Measurements from ENCODE around the gene HEATR5A. TPM values are rescaled to one million over a fixed set of nuclear protein-coding genes. Genes with fewer than 3 reads are reported as not detected.

The HEATR5A gene
- total and polyA plus RNA-seq, 2 of the 13 experiments (the other 11 are each of a cell fraction or from before 2014, with no cell fraction given), result 36.4 to 105 TPM

GRCh38 chr14:31253746-31254471 lies 166.4 kb downstream of the HEATR5A start (continued):
- TF ChIP-seq NFE2L1 (CRISPR knock-in tag; IDR thresholded peaks at IDR 0.05; ENCODE audit: borderline replicate concordance), result 0 out of 2 replicates have a peak, but pooled peaks have one; percentile 58
- peak; percentile 38; the same call in 1 of the 2 replicates for TF ChIP-seq ZMYM2 (CRISPR knock-in tag; IDR thresholded peaks at IDR 0.05)
- no peak for TF ChIP-seq TBX3 (IDR thresholded peaks at IDR 0.05; ENCODE audit: borderline replicate concordance)
- TF ChIP-seq ZNF549 (CRISPR knock-in tag; IDR thresholded peaks at IDR 0.05), result no peak
- TF ChIP-seq NFYB (CRISPR knock-in tag; IDR thresholded peaks at IDR 0.05), result no peak
- TF ChIP-seq ZNF768 (CRISPR knock-in tag; IDR thresholded peaks at IDR 0.05), result no peak
- TF ChIP-seq ZNF276 (CRISPR knock-in tag; IDR thresholded peaks at IDR 0.05; ENCODE audit: low read depth), result no peak
- TF ChIP-seq ZNF160 (CRISPR knock-in tag; IDR thresholded peaks at IDR 0.05), result no peak
- TF ChIP-seq MEIS1 (CRISPR knock-in tag; IDR thresholded peaks at IDR 0.05; ENCODE audit: borderline replicate concordance), result 0 out of 2 replicates have a peak, but pooled peaks have one; percentile 19
- TF ChIP-seq CREB3 (CRISPR knock-in tag; IDR thresholded peaks at IDR 0.05), result no peak
- TF ChIP-seq ZNF354B (CRISPR knock-in tag; IDR thresholded peaks at IDR 0.05), result no peak
- TF ChIP-seq DZIP1 (CRISPR knock-in tag; IDR thresholded peaks at IDR 0.05), result 0 out of 2 replicates have a peak, but pooled peaks have one; percentile 63
- TF ChIP-seq ZNF362 (CRISPR knock-in tag; IDR thresholded peaks at IDR 0.05; ENCODE audit: borderline replicate concordance), result 0 out of 2 replicates have a peak, but pooled peaks have one; percentile 33
- TF ChIP-seq IKZF5 (CRISPR knock-in tag; IDR thresholded peaks at IDR 0.05), result no peak
- no peak for TF ChIP-seq ELF4 (CRISPR knock-in tag; IDR thresholded peaks at IDR 0.05; ENCODE audit: borderline replicate concordance)
- 0 out of 2 replicates have a peak, but pooled peaks have one; percentile 26 for TF ChIP-seq SALL1 (CRISPR knock-in tag; IDR thresholded peaks at IDR 0.05)
- no peak for TF ChIP-seq ZNF660 (CRISPR knock-in tag; IDR thresholded peaks at IDR 0.05; ENCODE audit: borderline replicate concordance, low read depth)
- TF ChIP-seq ZNF350 (CRISPR knock-in tag; IDR thresholded peaks at IDR 0.05; ENCODE audit: borderline replicate concordance, low read depth), result peak; percentile 39; the same call in 1 of the 2 replicates
- no peak for TF ChIP-seq GPBP1L1 (CRISPR knock-in tag; IDR thresholded peaks at IDR 0.05)
